CD8-positive, alpha-beta memory T cell (primary cell): ENCODE data around the gene BCL2L1. TPM values are rescaled to one million over a fixed set of nuclear protein-coding genes. Genes with fewer than 3 reads are reported as not detected.
A peak's percentile ranks its signal among the peaks of the same experiment; 100 is the strongest.

Source experiments
- CTCF ChIA-PET: fragments of 350-600 bp; sonication (Branson Sonifier 250); formaldehyde crosslinking; loops from one replicate; lab custom pipeline; 2021; ENCODE audit warnings: antibody characterized with exemption; lab: Charles Lee
- POLR2A ChIA-PET: fragments of 350-600 bp; sonication (Branson Sonifier 250); formaldehyde crosslinking; loops from one replicate; lab custom pipeline; 2021; ENCODE audit warnings: antibody characterized with exemption; lab: Charles Lee
- DNase-seq, 5 donors: peaks; one replicate each; pipeline versions ENCODE4 v3.0.0 to v3.0.0-alpha.2; 2020 to 2022; ENCODE audit warnings: mixed read lengths in 1 of 5
- H3K27ac ChIP-seq: one replicate; pipeline ENCODE4 v1.7.0; 2013; ENCODE audit warnings: low read depth, mild to moderate bottlenecking, low read length, moderate library complexity
- H3K27me3 ChIP-seq: 2 replicates; pipeline ENCODE4 v1.7.0; 2013; ENCODE audit warnings: low read length, mild to moderate bottlenecking; ENCODE audit not compliant: insufficient read depth, poor library complexity, severe bottlenecking
- H3K36me3 ChIP-seq: 2 replicates; pipeline ENCODE4 v1.7.0; 2013; ENCODE audit warnings: mild to moderate bottlenecking, low read length, moderate library complexity; ENCODE audit not compliant: insufficient read depth
- H3K4me1 ChIP-seq: 2 replicates; pipeline ENCODE4 v1.7.0; 2013; ENCODE audit warnings: mild to moderate bottlenecking, low read length, moderate library complexity; ENCODE audit not compliant: insufficient read depth
- H3K4me3 ChIP-seq: 2 replicates; pipeline ENCODE4 v1.7.0; 2013; ENCODE audit warnings: mild to moderate bottlenecking, low read length
- H3K9me3 ChIP-seq: 2 replicates; pipeline ENCODE4 v1.7.0; 2013; ENCODE audit warnings: mild to moderate bottlenecking, low read length
- H3K27ac Mint-ChIP-seq, 8 donors: one replicate each; pipeline ENCODE4 v1.8.0; 2020 to 2021; ENCODE audit warnings: mixed read lengths in 8 of 8, mild to moderate bottlenecking in 6 of 8, inconsistent platforms in 3 of 8, moderate library complexity in 3 of 8
- H3K27me3 Mint-ChIP-seq, 2 donors: one replicate each; pipeline ENCODE4 v1.8.0; 2020 to 2021; ENCODE audit warnings: mixed read lengths in 2 of 2, mild to moderate bottlenecking in 1 of 2, moderate library complexity in 1 of 2
- H3K36me3 Mint-ChIP-seq, 3 donors: one replicate each; pipeline ENCODE4 v1.8.0; 2020 to 2021; ENCODE audit warnings: mixed read lengths in 3 of 3, inconsistent platforms in 1 of 3, mild to moderate bottlenecking in 1 of 3
- H3K4me1 Mint-ChIP-seq, 3 donors: one replicate each; pipeline ENCODE4 v1.8.0; 2020 to 2021; ENCODE audit warnings: mixed read lengths in 3 of 3, inconsistent platforms in 1 of 3, mild to moderate bottlenecking in 1 of 3
- H3K4me3 Mint-ChIP-seq, 7 donors: one replicate each; pipeline ENCODE4 v1.8.0; 2020 to 2021; ENCODE audit warnings: mixed read lengths in 7 of 7, mild to moderate bottlenecking in 6 of 7, moderate library complexity in 4 of 7, inconsistent platforms in 2 of 7
- H3K9me3 Mint-ChIP-seq, 5 donors: one replicate each; pipeline ENCODE4 v1.8.0; 2020 to 2022; ENCODE audit warnings: mixed read lengths in 5 of 5, mild to moderate bottlenecking in 3 of 5, moderate library complexity in 2 of 5, inconsistent platforms in 1 of 5
- polyA plus RNA-seq: library from polyadenylated mRNA; unstranded; fragments of 300-500 nt; fragmentation: Illumina TruSeq; gene quantifications from one replicate; pipeline ENCODE4 v1.2.3, GENCODE V29; 2021
- total RNA-seq, 2 experiments: library from RNA; stranded (reverse); gene quantifications; one replicate each; pipeline ENCODE4 v1.2.3, GENCODE V29; 2021

The BCL2L1 gene
- total and polyA plus RNA-seq, 3 experiments from 2014 or later: 32.1 to 328 (median 328) TPM

GRCh38 chr20:31642837-31643236 lies 79.8 kb downstream of the BCL2L1 start:
- Histone ChIP-seq H3K4me1 (peaks cover 8% of the 10 kb centered on the region), H3K27ac (no peak overlapping the region), H3K9me3 (no peaks in the 10 kb centered on the region), H3K27me3 (peaks cover 9% of the 10 kb centered on the region), H3K4me3 (no peak overlapping the region), H3K36me3 (no peaks in the 10 kb centered on the region)
- Mint-ChIP-seq H3K9me3 (no peaks in the 10 kb centered on the region), H3K27me3 (peaks cover 2 to 24% of the 10 kb centered on the region in 2 donors), H3K4me1 (peaks cover 7 to 22% (median 12%) of the 10 kb centered on the region in 3 donors), H3K27ac (peak overlapping the region in 2 of 8 donors; percentile 36 to 71), H3K36me3 (no peaks in the 10 kb centered on the region), H3K4me3 (peak overlapping the region in 4 of 7 donors; percentile 13 to 33 (median 18))
- ChIA-PET CTCF (interaction anchor here (3.9 kb wide), 1 partner anchor 81 kb away, joined by 16 read pairs; no protein-coding TSS in a partner anchor), POLR2A (no interaction called here)
- DNase-seq: no peak

GRCh38 chr20:31641391-31641790 lies 81.3 kb downstream of the BCL2L1 start:
- no peak overlapping the region for H3K27ac ChIP-seq
- Mint-ChIP-seq H3K36me3 (no peaks in the 10 kb centered on the region), H3K9me3 (no peaks in the 10 kb centered on the region), H3K4me3 (no peak overlapping the region), H3K27ac (no peak overlapping the region), H3K4me1 (peaks cover 7 to 22% (median 12%) of the 10 kb centered on the region in 3 donors), H3K27me3 (peaks cover 2 to 24% of the 10 kb centered on the region in 2 donors)
- H3K4me3 ChIP-seq: no peak overlapping the region
- DNase-seq: no peak
- no peaks in the 10 kb centered on the region for H3K36me3 ChIP-seq
- ChIA-PET CTCF (interaction anchor here (0.9 to 3.9 kb wide), 2 partner anchors 29 to 83 kb away, joined by 3 to 16 read pairs; no protein-coding TSS in a partner anchor), POLR2A (no interaction called here)
- peaks cover 9% of the 10 kb centered on the region for H3K27me3 ChIP-seq
- no peaks in the 10 kb centered on the region for H3K9me3 ChIP-seq
- peaks cover 8% of the 10 kb centered on the region for H3K4me1 ChIP-seq

- no peaks in the 10 kb centered on the region for H3K9me3 Mint-ChIP-seq
- H3K9me3 ChIP-seq: no peaks in the 10 kb centered on the region
- H3K27ac Mint-ChIP-seq: no peak overlapping the region
- H3K36me3 ChIP-seq: no peaks in the 10 kb centered on the region
- peak overlapping the region in 1 of 7 donors; percentile 7 for H3K4me3 Mint-ChIP-seq
- H3K4me1 ChIP-seq: peaks cover 8% of the 10 kb centered on the region
- no peaks in the 10 kb centered on the region for H3K36me3 Mint-ChIP-seq
- H3K4me3 ChIP-seq: no peak overlapping the region
- CTCF ChIA-PET: interaction anchor here (3.9 kb wide), 1 partner anchor 84 kb away, joined by 16 read pairs; no protein-coding TSS in a partner anchor
- H3K27me3 Mint-ChIP-seq: peaks cover 2 to 24% of the 10 kb centered on the region in 2 donors
- no peak overlapping the region for H3K27ac ChIP-seq
- H3K27me3 ChIP-seq: peaks cover 9% of the 10 kb centered on the region
- POLR2A ChIA-PET: no interaction called here
- no peak for DNase-seq
- H3K4me1 Mint-ChIP-seq: peaks cover 7 to 22% (median 12%) of the 10 kb centered on the region in 3 donors
Observed at GRCh38 chr20:31640259-31640658, 82.4 kb downstream of the BCL2L1 start.

- Histone ChIP-seq H3K4me1 (peaks cover 8% of the 10 kb centered on the region), H3K9me3 (no peaks in the 10 kb centered on the region), H3K36me3 (no peaks in the 10 kb centered on the region), H3K27ac (no peak overlapping the region), H3K27me3 (peaks cover 9% of the 10 kb centered on the region), H3K4me3 (no peak overlapping the region)
- H3K27me3 Mint-ChIP-seq: peaks cover 2 to 21% of the 10 kb centered on the region in 2 donors
- H3K4me1 Mint-ChIP-seq: peaks cover 7 to 18% (median 12%) of the 10 kb centered on the region in 3 donors
- no peaks in the 10 kb centered on the region for H3K36me3 Mint-ChIP-seq
- CTCF ChIA-PET: interaction anchor here (0.6 to 3.9 kb wide), 2 partner anchors 82 to 85 kb away, joined by 4 to 16 read pairs; no protein-coding TSS in a partner anchor
- POLR2A ChIA-PET: no interaction called here
- no peak for DNase-seq
- no peak overlapping the region for H3K4me3 Mint-ChIP-seq
- no peaks in the 10 kb centered on the region for H3K9me3 Mint-ChIP-seq
- H3K27ac Mint-ChIP-seq: no peak overlapping the region
Observed at GRCh38 chr20:31638816-31639215, 83.9 kb downstream of the BCL2L1 start.

GRCh38 chr20:31638317-31638716 lies 84.4 kb downstream of the BCL2L1 start:
- peaks cover 7 to 15% (median 9%) of the 10 kb centered on the region in 3 donors for H3K4me1 Mint-ChIP-seq
- H3K27me3 Mint-ChIP-seq: peaks cover 2 to 21% of the 10 kb centered on the region in 2 donors
- H3K4me3 Mint-ChIP-seq: no peak overlapping the region
- Histone ChIP-seq H3K36me3 (no peaks in the 10 kb centered on the region), H3K4me3 (no peak overlapping the region), H3K4me1 (peaks cover 7% of the 10 kb centered on the region), H3K27me3 (peaks cover 9% of the 10 kb centered on the region), H3K9me3 (no peaks in the 10 kb centered on the region), H3K27ac (no peak overlapping the region)
- CTCF ChIA-PET: interaction anchor here (0.8 kb wide), 1 partner anchor 85 kb away, joined by 3 read pairs; no protein-coding TSS in a partner anchor
- POLR2A ChIA-PET: no interaction called here
- H3K36me3 Mint-ChIP-seq: no peaks in the 10 kb centered on the region
- no peaks in the 10 kb centered on the region for H3K9me3 Mint-ChIP-seq
- DNase-seq: no peak
- H3K27ac Mint-ChIP-seq: peak overlapping the region in 1 of 8 donors; percentile 29

- CTCF ChIA-PET: interaction anchor here (0.8 kb wide), 1 partner anchor 86 kb away, joined by 3 read pairs; no protein-coding TSS in a partner anchor
- no peak within 1 kb of the TSS for H3K4me3 Mint-ChIP-seq
- peak within 1 kb of the TSS in 1 of 8 donors; percentile 29 for H3K27ac Mint-ChIP-seq
Observed at GRCh38 chr20:31637660-31638059, 85.0 kb downstream of the BCL2L1 start, which contains the start of gene COX4I2. COX4I2 (plus strand) TSS chr20:31637912; CDS start chr20:31639018, 1,106 bp downstream.

GRCh38 chr20:31633339-31633914 lies 89.2 kb downstream of the BCL2L1 start:
- ChIA-PET POLR2A (no interaction called here), CTCF (interaction anchor here (0.8 to 4.2 kb wide), 10 partner anchors 11 to 112 kb away, joined by 3 to 31 read pairs (median 3); partner anchors contain the start of gene BCL2L1)
- Histone ChIP-seq H3K27ac (no peak overlapping the region), H3K27me3 (no peaks in the 10 kb centered on the region), H3K4me3 (no peak overlapping the region), H3K36me3 (no peaks in the 10 kb centered on the region), H3K4me1 (no peaks in the 10 kb centered on the region), H3K9me3 (no peaks in the 10 kb centered on the region)
- no peaks in the 10 kb centered on the region for H3K36me3 Mint-ChIP-seq
- H3K27ac Mint-ChIP-seq: no peak overlapping the region
- no peaks in the 10 kb centered on the region for H3K9me3 Mint-ChIP-seq
- H3K4me3 Mint-ChIP-seq: no peak overlapping the region
- H3K4me1 Mint-ChIP-seq: no peaks in the 10 kb centered on the region
- no peak for DNase-seq
- no peaks in the 10 kb centered on the region for H3K27me3 Mint-ChIP-seq

More at GRCh38 chr20:31637660-31638059, 85.0 kb downstream of the BCL2L1 start, which contains the start of gene COX4I2:
- Histone ChIP-seq H3K36me3 (no peaks in the 10 kb centered on the region), H3K27ac (no peak within 1 kb of the TSS), H3K27me3 (peaks cover 4% of the 10 kb centered on the region), H3K4me3 (no peak within 1 kb of the TSS), H3K4me1 (peaks cover under 1% of the 10 kb centered on the region), H3K9me3 (no peaks in the 10 kb centered on the region)
- Mint-ChIP-seq H3K27me3 (peaks cover 2 to 17% of the 10 kb centered on the region in 2 donors), H3K36me3 (no peaks in the 10 kb centered on the region), H3K4me1 (peaks cover 1 to 8% (median 3%) of the 10 kb centered on the region in 3 donors), H3K9me3 (no peaks in the 10 kb centered on the region)
- no peak for DNase-seq
- POLR2A ChIA-PET: no interaction called here
